Glomerular visceral epithelial cell (primary cell): ENCODE data around the gene ADH5.
"Not testable (repeated sequence)": the region's sequence is repeated elsewhere in the genome, so short reads cannot be mapped to it uniquely, and the experiment has no call there.

Source experiments
- DNase-seq: peaks from one replicate; pipeline ENCODE4 v3.0.0-alpha.2; 2016; ENCODE audit errors: extremely low spot score

Gene ADH5

GRCh38 chr4:99029852-99030251 lies 58.7 kb downstream of the ADH5 start:
- DNase-seq = peak; percentile 46

GRCh38 chr4:99029018-99029735 lies 59.4 kb downstream of the ADH5 start:
- peak; percentile 21 for DNase-seq

- peak; percentile 56 for DNase-seq
Observed at GRCh38 chr4:99028187-99028586, 60.4 kb downstream of the ADH5 start.

GRCh38 chr4:99027304-99027703 lies 61.3 kb downstream of the ADH5 start:
- DNase-seq = peak; percentile 3

- DNase-seq = no peak
Observed at GRCh38 chr4:99025506-99025905, 63.1 kb downstream of the ADH5 start.

GRCh38 chr4:99024481-99025275 lies 63.9 kb downstream of the ADH5 start:
- peak; percentile 33 for DNase-seq

GRCh38 chr4:99023800-99024251 lies 64.8 kb downstream of the ADH5 start:
- not testable (repeated sequence) for DNase-seq

- no peak for DNase-seq
Observed at GRCh38 chr4:99022566-99022965, 66.0 kb downstream of the ADH5 start.

GRCh38 chr4:99021386-99021785 lies 67.2 kb downstream of the ADH5 start:
- no peak for DNase-seq
